Neural crest cell (in vitro differentiated cells): ENCODE results near the gene ARHGAP6. TPM values are rescaled to one million over a fixed set of nuclear protein-coding genes. Genes with fewer than 3 reads are reported as not detected.

Experiments used
- DNase-seq: peaks from one replicate; pipeline ENCODE4 v3.0.0; 2021; ENCODE audit warnings: low read depth, mixed read lengths, low spot score
- H3K27ac Mint-ChIP-seq: one replicate; pipeline ENCODE4 v1.8.0; 2021; ENCODE audit warnings: mild to moderate bottlenecking, mixed read lengths; ENCODE audit not compliant: unreplicated experiment
- H3K27me3 Mint-ChIP-seq: 2 replicates; pipeline ENCODE4 v1.8.0; 2021; ENCODE audit warnings: low read depth, mild to moderate bottlenecking, mixed read lengths
- H3K36me3 Mint-ChIP-seq: 2 replicates; pipeline ENCODE4 v1.8.0; 2021; ENCODE audit warnings: low read depth, mild to moderate bottlenecking, mixed read lengths
- H3K4me1 Mint-ChIP-seq: 2 replicates; pipeline ENCODE4 v1.8.0; 2021; ENCODE audit warnings: mixed read lengths
- H3K4me3 Mint-ChIP-seq: one replicate; pipeline ENCODE4 v1.8.0; 2021; ENCODE audit warnings: mild to moderate bottlenecking, mixed read lengths
- H3K9me3 Mint-ChIP-seq: 2 replicates; pipeline ENCODE4 v1.8.0; 2021; ENCODE audit warnings: mixed read lengths
- total RNA-seq: library from RNA; stranded (reverse); gene quantifications from 2 replicates; pipeline ENCODE4 v1.2.1, GENCODE V29; 2021
- TF ChIP-seq, protein P1 (sequence below): fragments of 200-600 bp; sonication (generic); conservative IDR thresholded peaks from 2 replicates; pipeline ENCODE4 v1.5.0; 2021; ENCODE audit warnings: antibody characterized with exemption, mild to moderate bottlenecking

Gene ARHGAP6
- total RNA-seq, 1 donor from 2014 or later, result 2.7 TPM

DNA sequence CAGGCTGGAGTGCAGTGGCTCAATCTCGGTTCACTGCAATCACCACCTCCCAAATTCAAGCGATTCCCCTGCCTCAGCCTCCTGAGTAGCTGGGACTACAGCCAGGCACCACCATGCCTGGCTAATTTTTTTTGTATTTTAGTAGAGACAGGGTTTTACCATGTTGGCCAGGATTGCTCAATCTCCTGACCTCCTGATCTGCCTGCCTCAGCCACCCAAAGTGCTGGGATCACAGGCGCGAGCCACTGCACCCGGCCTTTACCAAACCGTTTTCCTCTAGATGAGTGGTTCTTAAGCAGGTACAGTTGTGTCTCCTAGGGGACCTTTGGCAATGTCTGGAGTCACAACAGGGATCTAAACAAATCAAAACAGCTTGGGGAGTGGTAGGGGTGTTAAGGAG is 360.9 kb downstream of the ARHGAP6 start:
- Mint-ChIP-seq H3K27ac (no peak overlapping the region), H3K4me3 (no peak overlapping the region), H3K27me3 (no peaks in the 10 kb centered on the region), H3K4me1 (peaks cover 6% of the 10 kb centered on the region), H3K9me3 (no peaks in the 10 kb centered on the region), H3K36me3 (no peaks in the 10 kb centered on the region)
- DNase-seq, result no peak
- TF ChIP-seq, protein P1, sequence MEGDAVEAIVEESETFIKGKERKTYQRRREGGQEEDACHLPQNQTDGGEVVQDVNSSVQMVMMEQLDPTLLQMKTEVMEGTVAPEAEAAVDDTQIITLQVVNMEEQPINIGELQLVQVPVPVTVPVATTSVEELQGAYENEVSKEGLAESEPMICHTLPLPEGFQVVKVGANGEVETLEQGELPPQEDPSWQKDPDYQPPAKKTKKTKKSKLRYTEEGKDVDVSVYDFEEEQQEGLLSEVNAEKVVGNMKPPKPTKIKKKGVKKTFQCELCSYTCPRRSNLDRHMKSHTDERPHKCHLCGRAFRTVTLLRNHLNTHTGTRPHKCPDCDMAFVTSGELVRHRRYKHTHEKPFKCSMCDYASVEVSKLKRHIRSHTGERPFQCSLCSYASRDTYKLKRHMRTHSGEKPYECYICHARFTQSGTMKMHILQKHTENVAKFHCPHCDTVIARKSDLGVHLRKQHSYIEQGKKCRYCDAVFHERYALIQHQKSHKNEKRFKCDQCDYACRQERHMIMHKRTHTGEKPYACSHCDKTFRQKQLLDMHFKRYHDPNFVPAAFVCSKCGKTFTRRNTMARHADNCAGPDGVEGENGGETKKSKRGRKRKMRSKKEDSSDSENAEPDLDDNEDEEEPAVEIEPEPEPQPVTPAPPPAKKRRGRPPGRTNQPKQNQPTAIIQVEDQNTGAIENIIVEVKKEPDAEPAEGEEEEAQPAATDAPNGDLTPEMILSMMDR, result no peak

DNA sequence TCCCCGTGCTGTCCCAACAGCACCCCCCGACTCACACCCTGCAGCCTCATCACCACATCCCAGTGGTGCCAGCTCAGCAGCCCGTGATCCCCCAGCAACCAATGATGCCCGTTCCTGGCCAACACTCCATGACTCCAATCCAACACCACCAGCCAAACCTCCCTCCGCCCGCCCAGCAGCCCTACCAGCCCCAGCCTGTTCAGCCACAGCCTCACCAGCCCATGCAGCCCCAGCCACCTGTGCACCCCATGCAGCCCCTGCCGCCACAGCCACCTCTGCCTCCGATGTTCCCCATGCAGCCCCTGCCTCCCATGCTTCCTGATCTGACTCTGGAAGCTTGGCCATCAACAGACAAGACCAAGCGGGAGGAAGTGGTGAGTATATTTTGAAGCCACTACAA is 367.1 kb downstream of the ARHGAP6 start:
- Mint-ChIP-seq H3K36me3 (no peaks in the 10 kb centered on the region), H3K27ac (no peak overlapping the region), H3K4me3 (no peak overlapping the region), H3K27me3 (no peaks in the 10 kb centered on the region), H3K9me3 (peaks cover 4% of the 10 kb centered on the region), H3K4me1 (no peaks in the 10 kb centered on the region)
- DNase-seq, result no peak
- TF ChIP-seq, protein P1, result no peak

DNA sequence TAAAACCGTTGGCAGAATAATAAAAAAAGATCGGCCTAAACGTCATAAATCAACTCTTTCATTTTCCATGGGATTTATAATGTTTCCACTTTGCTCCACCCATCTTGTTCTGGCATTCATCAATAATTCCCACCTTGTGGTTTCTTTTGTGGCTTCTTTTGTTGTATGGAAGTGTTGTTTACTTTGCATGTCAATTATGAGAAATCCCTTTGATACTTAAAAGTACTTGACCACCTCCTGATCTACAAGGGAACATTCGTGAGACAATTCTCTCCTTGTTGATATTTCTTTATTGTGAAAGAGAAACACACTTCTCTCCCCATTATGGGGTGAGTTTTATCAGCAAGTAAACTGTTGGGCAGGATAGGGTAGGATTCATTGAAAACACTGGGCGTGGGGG is 369.7 kb downstream of the ARHGAP6 start:
- Mint-ChIP-seq H3K36me3 (no peaks in the 10 kb centered on the region), H3K27me3 (no peaks in the 10 kb centered on the region), H3K9me3 (peaks cover 8% of the 10 kb centered on the region), H3K27ac (no peak overlapping the region), H3K4me1 (no peaks in the 10 kb centered on the region), H3K4me3 (no peak overlapping the region)
- TF ChIP-seq, protein P1, result no peak
- no peak for DNase-seq

DNA sequence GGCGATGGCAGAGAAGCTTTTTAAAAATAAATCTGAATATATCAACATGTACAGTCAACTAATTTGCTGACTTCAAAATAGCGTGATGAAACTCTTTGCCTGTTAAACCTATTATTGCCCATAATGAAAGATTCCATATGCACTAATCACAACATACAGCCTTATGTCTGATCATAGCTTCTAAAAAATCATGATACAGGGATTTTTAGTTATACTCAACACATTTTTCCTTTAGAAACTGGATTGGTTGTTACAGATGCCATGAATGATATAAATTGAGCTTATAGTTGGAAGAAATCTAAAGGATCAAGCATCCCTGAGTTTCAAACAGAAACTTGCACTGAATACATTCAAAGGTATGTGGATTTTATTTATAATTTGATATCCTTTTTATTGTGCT is 372.6 kb downstream of the ARHGAP6 start, which contains the start of gene AMELX:
Gene AMELX (plus strand): TSS at position 301 of the 400 bp plus-strand sequence. CDS start 1,376 bp downstream, outside the sequence.
- H3K27ac Mint-ChIP-seq, result no peak within 1 kb of the TSS
- DNase-seq, result no peak
- no peaks in the 10 kb centered on the region for H3K27me3 Mint-ChIP-seq
- no peaks in the 10 kb centered on the region for H3K4me1 Mint-ChIP-seq
- H3K36me3 Mint-ChIP-seq, result no peaks in the 10 kb centered on the region
- TF ChIP-seq, protein P1, result no peak
- no peak within 1 kb of the TSS for H3K4me3 Mint-ChIP-seq
- H3K9me3 Mint-ChIP-seq, result peaks cover 3% of the 10 kb centered on the region

DNA sequence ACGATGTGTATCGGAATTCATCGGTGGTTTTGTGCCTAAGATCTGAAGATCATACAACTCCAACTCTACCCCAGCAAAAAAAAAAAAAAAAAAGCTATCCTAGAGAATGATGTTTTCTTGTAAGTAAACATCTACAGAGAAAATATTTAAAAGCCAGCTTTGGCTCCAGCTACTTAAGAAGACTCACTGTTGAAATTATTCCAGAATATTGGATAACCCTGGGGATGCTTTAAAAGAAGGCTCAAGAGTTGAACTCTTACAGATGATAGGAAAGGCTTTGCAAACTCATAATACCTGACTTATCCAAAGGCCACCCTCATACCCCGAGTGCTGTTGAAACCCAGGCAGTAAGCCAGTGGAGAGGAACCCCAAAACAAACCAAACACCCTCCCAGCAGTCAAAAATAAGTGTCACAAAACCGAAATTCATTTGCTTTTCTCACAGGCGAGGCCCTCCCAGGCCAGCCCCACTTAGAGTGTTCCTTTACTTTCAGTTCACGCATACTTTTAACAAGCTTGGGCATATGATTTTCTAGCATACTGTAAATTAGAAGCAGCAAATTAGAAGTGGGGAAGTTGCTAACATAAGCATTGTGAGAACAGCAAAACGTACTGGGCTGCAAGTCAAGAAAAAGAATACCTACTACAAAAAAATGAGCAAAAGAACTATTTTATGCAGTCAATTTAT is 375.2 kb downstream of the ARHGAP6 start:
- Mint-ChIP-seq H3K27me3 (no peaks in the 10 kb centered on the region), H3K4me3 (no peak overlapping the region), H3K27ac (no peak overlapping the region), H3K4me1 (no peaks in the 10 kb centered on the region), H3K36me3 (no peaks in the 10 kb centered on the region), H3K9me3 (peaks cover 3% of the 10 kb centered on the region)
- TF ChIP-seq, protein P1, result no peak
- DNase-seq, result no peak
